ENCODE measurements around the gene OR6B3.

OR6B3 gene

GRCh38 chr2:240043279-240043989 lies 9.9 kb downstream of the OR6B3 start:
- DNase-seq (ENCODE audit: low spot score), result no peak

- no peak for DNase-seq (ENCODE audit: low spot score)
Observed at GRCh38 chr2:240042740-240043139, 10.6 kb downstream of the OR6B3 start.

DNA sequence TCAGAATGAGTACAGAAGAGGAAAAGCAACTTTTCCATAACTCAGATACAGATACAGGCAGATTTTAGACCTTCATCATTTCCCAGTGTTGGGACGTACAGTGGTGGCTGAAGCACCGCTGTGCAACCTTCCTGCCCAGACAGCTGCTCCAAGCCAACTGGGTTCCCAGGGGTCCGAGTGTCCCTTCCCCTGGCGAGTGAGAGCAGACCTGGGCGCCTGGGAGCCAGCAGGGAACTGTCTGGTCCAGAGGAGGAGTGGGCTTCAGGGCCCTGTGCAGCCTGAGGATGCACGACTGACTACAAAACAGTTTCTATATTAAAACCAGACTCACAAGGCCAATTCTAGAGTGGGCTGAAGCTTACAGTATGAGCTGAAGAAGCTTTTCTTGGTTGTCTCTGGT lies 12.0 kb downstream of the OR6B3 start:
- no peak for DNase-seq (ENCODE audit: low spot score)

DNA sequence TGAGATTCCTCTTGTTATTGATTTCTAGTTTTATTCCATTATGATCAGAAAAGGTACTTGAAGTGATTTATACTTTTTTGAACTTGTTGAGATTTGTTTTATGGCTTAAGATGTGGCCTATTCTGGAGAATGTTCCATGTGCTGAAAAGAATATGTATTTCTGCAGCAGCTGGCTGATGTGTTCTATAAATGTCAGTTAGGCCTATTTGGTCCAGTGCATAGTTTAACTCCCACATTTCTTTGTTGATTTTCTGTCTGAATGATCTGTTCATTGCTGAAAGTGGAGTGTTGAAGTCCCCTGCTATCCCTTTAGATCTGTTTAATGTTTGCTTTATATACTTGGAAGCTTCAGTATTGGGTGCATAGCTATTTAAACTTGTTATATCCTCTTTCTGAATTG lies 16.0 kb downstream of the OR6B3 start:
- DNase-seq (ENCODE audit: low spot score), result no peak

- no peak for DNase-seq (ENCODE audit: low spot score)
Observed at GRCh38 chr2:240033330-240033678, 20.0 kb downstream of the OR6B3 start.

DNA sequence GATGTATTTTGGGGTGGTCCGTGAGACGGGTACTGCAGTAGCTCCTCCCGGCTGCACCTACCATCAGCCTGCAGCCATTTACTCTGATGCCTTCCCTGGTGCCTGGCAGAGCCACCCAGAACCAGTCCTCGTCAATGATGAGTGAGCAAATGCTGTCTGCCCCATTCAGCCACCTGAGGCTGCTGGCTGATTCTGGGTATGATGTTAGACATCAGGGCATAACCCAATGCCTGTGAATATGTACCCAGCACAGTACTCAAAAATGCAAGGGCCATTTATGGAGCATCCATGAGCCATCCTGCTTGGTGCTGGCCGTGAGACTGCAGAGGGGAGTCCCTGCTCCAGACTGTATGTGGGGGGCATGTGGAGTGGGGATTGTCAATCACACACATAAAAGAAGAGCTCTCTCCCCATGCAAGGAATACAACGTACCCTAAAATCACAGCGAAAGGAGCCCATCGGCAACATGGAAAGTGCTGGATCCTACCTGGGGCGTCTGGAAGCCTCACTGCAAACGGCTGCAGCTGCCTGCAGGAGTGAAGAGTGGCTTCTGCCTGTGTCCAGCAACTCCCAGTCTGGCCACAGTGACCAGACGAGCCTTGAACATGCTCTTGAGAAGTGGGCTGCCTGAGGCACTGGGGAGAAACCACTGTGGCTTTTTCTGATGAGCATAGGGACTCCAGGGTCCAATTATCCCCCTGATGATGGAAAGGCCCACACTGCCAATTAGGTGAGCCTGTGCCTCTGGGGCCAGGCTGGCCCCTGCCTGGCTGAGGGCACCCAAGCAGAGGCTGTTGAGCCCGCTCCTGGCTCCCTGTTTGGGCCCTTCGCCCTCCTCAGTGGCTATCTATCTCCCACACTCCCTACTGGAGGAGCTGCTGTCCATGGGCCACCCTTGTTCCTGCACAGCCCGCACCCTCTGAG lies 20.7 kb downstream of the OR6B3 start:
- DNase-seq (ENCODE audit: low spot score), result no peak

DNA sequence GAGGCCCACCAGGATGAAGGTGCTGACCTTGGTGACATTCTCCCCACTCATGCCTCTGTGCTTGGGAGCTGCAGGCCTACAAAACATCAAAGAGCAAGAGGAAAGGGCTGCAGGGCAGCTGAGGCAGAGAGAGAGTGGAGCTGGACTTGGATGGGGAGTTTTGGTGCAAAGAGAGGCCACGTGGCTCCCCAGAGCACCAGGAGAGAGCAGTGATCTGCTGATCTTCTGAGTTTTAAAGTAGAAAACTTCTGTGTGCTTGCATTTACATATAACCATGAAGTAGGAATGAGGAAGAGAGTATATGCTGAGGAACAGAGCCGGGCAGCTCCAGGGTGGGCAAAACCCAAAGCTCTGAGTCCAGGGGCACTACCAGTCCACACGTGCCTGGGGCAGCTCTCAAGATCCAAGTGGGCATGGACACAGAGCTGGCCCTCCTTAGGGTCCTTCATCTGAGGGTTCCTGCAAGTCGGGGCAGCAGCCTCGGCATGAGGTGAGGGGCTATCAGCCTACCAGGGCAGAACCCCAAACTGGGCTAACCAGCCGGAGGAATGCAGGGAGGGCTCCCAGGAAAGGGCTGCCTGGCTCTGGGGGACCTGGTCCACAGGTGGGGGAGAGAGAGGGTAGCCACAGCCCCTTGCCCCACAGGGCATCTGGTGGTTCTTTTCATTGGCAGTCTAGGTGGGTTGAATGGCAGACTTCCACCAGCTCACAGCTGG lies 22.8 kb downstream of the OR6B3 start, which contains the start of gene OR6B2:
TSS of gene OR6B2 (minus strand) at position 51 of the 716 bp plus-strand sequence. CDS start at position 51, 0 bp downstream.
- no peak for DNase-seq (ENCODE audit: low spot score)

- DNase-seq (ENCODE audit: low spot score), result peak; percentile 2
Observed at GRCh38 chr2:240024766-240025165, 28.6 kb downstream of the OR6B3 start.

GRCh38 chr2:240023792-240024191 lies 29.5 kb downstream of the OR6B3 start:
- no peak for DNase-seq (ENCODE audit: low spot score)

DNA sequence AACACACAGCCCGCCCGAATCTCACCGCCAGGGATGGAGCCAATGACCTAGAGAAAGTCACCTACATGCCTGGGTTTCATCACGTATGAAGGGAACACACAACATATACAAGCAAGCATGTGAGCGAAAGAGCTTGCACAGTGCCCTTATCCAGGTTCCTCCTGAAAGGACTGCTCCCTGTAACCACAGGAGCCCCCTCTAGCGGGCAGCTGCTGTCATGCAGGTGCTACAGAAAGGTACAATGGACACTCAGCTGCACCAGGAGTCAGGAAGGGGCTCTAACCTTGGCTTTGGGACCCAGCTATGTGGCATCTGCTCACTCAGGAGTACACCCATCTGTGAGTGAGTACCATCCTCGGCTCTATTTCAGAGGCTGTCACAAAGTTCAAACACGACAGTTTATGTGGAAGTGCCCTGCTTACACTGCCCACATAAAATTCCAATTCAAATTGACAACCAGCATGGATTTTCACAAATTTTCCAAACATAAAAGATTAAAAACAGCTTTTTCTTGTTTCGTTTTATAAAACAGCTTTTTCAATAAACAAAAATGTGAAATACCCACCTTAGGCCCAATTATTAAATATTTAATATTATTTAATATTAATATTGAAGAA lies 31.7 kb downstream of the OR6B3 start:
- peak; percentile 47 for DNase-seq (ENCODE audit: low spot score)

GRCh38 chr2:240018071-240018750 lies 35.1 kb downstream of the OR6B3 start:
- no peak for DNase-seq (ENCODE audit: low spot score)

GRCh38 chr2:240014327-240014726 lies 39.0 kb downstream of the OR6B3 start:
- no peak for DNase-seq (ENCODE audit: low spot score)

- no peak for DNase-seq (ENCODE audit: low spot score)
Observed at GRCh38 chr2:240013343-240013742, 40.0 kb downstream of the OR6B3 start.

- DNase-seq (ENCODE audit: low spot score), result no peak
Observed at GRCh38 chr2:240002983-240003382, 50.3 kb downstream of the OR6B3 start.

DNA sequence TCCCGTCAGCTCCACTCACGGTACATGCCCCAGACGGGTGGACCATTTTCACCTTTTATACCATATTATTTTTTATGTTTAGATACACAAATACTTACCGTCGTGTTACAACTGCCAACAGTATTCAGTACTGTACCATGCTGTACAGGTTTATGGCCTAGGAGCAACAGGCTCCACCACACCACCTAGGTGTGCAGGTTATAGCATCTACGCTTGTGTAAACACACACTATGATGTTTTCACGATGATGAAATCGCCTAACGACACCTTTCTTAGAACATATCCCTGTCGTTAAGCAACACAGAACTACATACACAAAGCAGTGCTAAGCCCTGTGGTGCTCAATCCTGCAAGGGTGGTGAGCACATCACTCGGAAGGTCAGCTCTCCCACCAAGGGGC lies 52.6 kb downstream of the OR6B3 start:
- no peak for DNase-seq (ENCODE audit: low spot score)

DNA sequence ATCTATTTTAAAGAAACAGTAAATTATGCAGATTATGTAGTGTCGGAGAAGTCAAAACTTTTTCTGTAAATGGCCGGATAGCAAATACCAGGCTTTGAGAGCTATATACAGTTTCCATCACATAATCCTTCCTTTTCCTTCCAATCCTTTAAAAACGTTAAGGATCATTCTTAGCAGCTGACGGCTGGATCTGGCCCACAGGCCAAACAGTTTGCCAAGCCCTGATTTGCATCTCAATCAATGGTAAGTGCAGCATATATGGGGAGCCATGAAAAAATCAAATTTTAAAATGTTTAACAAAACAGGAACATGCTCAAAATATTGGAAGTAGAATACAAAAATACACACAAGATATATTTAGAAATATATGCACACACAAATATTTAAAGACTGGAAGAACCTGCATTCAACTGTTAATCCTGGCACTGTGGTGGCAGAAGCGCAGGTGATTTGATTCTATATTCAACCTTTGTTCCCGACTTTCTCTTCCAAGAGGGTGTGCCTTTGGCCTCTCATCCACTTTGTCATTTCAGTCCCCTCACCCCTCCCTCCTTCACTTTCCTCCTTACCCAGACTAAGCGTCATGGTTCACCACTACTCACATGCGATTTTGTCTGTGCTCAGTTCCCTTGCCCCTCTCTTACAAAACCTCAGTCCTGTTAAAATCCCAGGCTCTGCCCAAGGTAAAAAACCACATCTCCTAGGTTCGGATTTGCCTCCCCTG lies 55.5 kb downstream of the OR6B3 start:
- no peak for DNase-seq (ENCODE audit: low spot score)
